Measurements from ENCODE around the gene SERGEF.

The SERGEF gene

GRCh38 chr11:17782145-17782544 lies 230.7 kb downstream of the SERGEF start:
- DNase-seq (ENCODE audit: low spot score) = no peak

GRCh38 chr11:17781626-17782025 lies 231.2 kb downstream of the SERGEF start:
- DNase-seq (ENCODE audit: low spot score) = no peak

GRCh38 chr11:17781221-17781620 lies 231.6 kb downstream of the SERGEF start:
- DNase-seq (ENCODE audit: low spot score) = no peak

- no peak for DNase-seq (ENCODE audit: low spot score)
Measured at GRCh38 chr11:17780668-17781067, 232.2 kb downstream of the SERGEF start.

GRCh38 chr11:17779861-17780594 lies 232.8 kb downstream of the SERGEF start:
- DNase-seq (ENCODE audit: low spot score) = no peak

GRCh38 chr11:17778956-17779860 lies 233.6 kb downstream of the SERGEF start:
- no peak for DNase-seq (ENCODE audit: low spot score)

GRCh38 chr11:17778352-17778751 lies 234.5 kb downstream of the SERGEF start:
- DNase-seq (ENCODE audit: low spot score) = no peak

GRCh38 chr11:17777738-17778091 lies 235.1 kb downstream of the SERGEF start:
- DNase-seq (ENCODE audit: low spot score) = no peak

GRCh38 chr11:17777086-17777737 lies 235.6 kb downstream of the SERGEF start:
- DNase-seq (ENCODE audit: low spot score) = no peak

GRCh38 chr11:17776212-17776875 lies 236.5 kb downstream of the SERGEF start:
- no peak for DNase-seq (ENCODE audit: low spot score)

- DNase-seq (ENCODE audit: low spot score) = no peak
Measured at GRCh38 chr11:17775507-17776211, 237.2 kb downstream of the SERGEF start.

- DNase-seq (ENCODE audit: low spot score) = no peak
Measured at GRCh38 chr11:17775035-17775348, 237.9 kb downstream of the SERGEF start.

- no peak for DNase-seq (ENCODE audit: low spot score)
Measured at GRCh38 chr11:17774232-17775034, 238.4 kb downstream of the SERGEF start.

GRCh38 chr11:17773674-17774073 lies 239.2 kb downstream of the SERGEF start:
- DNase-seq (ENCODE audit: low spot score) = no peak

GRCh38 chr11:17772704-17773600 lies 239.9 kb downstream of the SERGEF start:
- DNase-seq (ENCODE audit: low spot score) = no peak

GRCh38 chr11:17771841-17772401 lies 240.9 kb downstream of the SERGEF start:
- DNase-seq (ENCODE audit: low spot score) = no peak

GRCh38 chr11:17771415-17771814 lies 241.4 kb downstream of the SERGEF start:
- no peak for DNase-seq (ENCODE audit: low spot score)

GRCh38 chr11:17770917-17771316 lies 241.9 kb downstream of the SERGEF start:
- no peak for DNase-seq (ENCODE audit: low spot score)

GRCh38 chr11:17770048-17770652 lies 242.7 kb downstream of the SERGEF start:
- no peak for DNase-seq (ENCODE audit: low spot score)

Data from COLO829 (cell line).